Astrocyte of the hippocampus (primary cell): ENCODE results near the gene AOPEP.

Experiments
- DNase-seq: peaks from one replicate; pipeline ENCODE4 v3.0.0; 2011; ENCODE audit warnings: low read depth, low spot score

Gene AOPEP

DNA sequence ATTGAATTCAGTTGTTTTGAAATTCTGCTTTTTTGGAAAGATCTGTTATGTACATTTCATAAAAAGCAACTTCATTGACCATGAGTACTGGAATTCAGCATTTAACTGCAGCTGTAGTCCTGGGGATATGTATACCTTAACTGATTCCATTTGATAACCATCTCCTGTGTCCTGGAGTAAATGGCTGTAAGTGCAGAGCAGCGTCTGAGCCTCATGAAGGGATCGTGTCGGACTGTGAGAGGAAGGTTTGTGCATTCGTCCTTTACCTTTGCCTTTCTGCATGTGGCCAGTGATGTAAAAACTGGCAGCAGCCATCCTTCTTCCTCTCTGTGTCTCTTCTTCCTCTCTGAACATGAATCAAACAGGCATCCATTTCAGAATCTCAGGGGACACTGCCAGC, 303.8 kb downstream of the AOPEP start:
- DNase-seq: no peak

DNA sequence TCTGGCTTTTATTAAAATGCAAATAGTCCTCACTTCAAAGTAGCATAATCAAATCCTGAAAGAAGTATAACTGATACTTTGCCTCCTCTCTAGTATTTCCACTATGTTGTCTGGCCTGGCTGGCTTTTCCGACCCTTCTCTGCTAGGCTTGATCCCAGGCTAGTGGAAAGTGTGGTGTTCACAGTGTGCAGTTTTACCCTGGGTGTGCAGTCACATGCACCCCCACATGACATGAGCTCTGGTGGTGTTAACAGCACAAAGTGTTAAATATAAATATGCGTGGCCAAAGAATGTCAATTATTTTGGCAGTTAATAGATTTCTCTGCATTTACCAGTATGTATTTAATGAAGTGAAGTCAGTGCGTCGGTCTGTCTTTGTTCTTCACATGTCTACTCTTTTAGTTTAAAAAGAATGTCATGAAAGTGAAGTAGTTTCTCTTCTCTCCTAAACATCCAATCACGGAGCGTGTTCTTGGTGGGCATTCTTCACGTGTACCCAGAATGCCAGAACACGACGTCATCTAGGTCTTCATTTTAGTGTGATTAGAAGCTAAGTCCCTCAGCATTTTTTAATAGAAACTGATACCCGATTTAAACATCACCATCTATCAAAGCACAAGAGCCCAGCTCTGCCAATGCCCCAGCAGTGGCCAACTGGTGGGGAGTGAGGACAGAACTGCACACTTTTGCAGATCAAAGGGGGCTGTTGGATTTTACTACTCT, 304.6 kb downstream of the AOPEP start:
- no peak for DNase-seq

DNA sequence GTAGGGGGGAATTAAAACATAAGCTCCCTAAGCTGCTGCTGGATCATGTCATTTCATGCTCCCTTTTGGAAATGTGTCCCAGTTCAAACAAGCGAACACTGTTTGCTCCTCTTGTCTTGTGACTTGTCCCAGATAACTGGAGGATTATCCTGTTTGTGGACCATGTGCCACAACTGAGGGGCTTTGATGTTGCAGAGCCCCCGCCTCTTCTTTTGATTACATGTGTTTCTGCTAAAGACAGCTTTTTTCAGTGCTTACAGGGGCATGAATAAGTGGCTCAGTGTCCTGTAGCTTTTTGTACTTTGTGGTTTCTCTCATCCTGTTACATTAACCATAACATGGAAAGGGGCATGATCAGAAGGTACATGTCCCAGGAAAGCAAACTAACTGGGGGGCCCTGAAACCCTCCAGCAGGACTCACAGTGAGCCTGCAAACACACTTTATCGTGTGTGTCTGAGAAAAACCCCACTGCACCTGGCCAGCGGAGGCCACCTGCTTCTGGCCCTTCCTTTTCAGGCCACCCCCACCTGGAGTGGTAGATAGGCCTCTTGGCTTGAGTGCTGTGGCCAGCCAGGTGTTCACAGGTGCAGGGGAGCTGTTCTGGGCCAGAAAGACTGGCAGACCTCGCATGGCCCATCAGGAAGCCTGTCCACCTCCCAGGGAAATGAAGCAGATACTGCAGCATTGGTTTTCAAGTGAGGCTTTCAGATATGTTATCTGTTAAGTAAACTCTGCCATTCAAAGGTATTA, 305.4 kb downstream of the AOPEP start:
- DNase-seq: no peak

DNA sequence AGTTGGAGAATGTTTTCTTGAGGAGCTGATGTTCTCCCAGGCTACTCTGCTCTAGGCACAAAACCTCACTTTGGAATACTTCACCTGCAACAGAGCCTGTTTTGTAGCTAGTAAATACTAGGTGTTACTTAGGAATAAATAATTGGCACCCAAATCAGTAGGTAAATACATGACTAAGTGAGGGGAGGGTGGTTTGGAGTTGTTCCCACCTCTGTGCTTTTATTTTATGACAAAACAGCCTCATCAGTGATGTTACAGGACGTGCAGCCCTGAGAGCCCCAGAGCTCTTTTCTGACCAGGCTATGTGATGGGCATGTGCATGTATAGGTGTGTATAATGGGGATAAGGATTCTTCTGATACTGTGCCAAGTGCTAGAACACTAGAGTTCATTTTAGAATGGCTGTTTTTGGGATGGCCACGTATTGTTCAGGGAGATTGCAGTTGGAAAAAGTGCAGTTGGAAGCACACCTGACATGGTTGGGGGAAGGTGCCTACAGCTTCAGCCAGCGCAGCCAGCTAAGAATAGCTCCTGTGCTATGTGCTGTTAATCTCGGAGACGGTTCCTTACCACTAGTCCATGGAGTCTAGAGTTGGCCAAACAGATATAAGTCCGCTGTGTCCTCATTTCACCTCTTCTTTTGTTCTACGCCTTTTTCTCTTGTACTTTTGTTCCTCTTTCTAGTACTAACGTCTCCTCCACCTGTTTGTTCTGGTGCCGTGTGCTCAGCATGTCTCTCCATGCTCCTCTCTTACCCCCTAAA, 306.3 kb downstream of the AOPEP start:
- DNase-seq: no peak

DNA sequence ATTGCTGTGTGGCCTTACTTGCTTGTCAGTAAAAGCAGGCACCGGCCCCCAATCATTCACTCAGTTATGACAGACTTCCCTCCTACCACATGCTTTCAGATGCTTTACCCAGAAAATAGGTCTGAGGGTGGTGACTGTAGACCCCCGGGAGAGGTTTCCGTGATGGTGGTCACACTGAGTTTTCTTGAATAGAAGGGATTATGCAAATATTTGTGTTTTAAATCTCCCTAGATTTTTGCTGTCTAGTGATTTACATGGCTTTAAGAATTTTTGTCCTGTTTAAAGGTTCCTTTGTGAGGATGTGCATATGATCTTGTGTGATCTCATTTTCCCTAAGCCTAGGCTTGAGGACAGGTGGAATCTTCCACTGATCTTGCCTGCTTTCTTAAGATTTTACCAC, 309.3 kb downstream of the AOPEP start:
- no peak for DNase-seq

DNA sequence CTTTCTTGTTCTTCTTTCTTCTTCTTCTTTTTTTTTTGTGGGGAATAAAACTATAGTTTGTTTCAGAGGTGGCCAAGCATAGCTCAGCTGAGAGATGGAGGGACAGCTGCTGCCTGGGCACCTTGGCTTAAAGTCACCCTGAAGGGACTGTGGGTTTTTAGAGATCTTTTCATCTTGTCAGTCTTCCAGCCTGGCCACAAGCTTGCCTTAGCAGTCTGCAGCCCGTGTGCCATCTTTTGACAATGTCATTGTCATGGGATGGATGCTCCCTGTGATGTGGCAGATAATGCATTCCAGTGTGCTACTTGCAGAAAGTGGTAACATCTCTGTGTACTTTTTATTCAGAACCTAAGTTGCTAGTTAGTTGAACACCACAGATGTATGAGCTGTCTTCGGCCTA, 310.2 kb downstream of the AOPEP start:
- no peak for DNase-seq

DNA sequence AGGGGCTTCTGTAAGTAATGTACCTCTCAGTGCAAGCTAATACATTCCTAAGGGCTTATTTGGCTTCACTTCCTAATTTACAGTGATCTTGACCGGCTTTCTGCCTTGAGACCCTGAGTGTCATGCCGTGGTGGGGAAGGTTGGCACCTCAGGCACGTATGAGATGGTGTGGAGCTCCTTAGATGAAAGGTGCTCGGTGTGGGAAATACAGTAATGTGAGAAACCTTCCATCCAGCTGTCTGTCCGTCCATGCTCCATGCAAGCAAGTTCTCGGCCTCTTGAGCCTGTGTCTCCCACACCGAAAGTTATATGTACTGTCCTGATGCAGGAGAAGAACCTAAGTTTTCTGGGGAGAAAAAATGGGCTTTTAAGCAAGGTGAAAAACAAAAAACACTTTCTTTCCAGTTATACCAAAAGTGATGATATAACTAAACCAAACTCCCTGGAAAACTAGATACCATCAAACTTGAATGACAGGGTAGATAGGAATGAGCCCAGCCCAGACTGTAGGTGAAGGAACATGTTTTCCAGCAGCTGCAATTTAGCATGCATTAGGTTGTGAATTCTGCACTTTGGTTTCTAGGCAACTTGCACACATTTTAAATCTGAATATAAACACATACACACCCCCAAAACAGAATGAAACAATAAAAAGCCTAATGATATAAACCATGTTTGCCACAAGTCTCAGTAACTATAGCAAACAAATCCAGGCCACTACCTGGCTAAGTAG, 311.5 kb downstream of the AOPEP start:
- DNase-seq: no peak

DNA sequence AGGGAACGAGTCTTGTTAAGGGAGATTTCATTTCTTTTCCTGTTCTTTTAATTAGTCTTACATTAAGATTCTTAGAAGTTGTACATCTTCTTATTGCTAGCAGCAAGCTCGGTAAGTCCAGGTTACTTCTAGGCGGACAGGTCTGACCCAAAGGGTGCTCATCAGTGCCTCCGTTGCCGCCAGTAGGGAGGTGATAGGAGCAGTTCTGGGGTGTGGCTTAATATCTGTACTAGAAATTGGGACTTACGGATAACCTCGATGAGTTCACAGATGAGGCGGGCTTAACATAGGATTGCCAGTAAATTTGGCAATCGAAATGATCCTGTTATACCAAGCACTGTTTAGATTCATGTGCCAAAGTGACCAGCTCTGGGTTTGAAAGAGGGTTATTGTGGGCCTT, 312.2 kb downstream of the AOPEP start:
- no peak for DNase-seq

DNA sequence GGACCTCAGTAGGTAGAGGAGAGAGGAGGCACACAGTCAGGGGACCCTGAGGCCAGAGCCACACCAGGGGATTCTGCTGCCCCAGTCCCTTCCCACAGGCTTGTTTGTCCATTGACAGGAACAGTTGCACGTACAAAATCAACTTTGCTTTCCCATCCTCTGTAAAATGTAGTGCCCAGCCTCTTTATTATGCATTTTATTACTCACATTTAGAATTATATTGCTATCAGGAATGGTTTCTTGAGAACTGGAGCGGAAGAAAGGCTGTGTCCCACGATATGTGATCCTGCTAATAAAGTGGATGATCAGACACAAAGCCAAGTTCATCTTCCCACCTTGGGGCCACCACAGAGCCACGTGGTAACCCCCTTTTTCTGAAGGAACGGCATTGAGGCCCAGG, 313.6 kb downstream of the AOPEP start:
- no peak for DNase-seq

DNA sequence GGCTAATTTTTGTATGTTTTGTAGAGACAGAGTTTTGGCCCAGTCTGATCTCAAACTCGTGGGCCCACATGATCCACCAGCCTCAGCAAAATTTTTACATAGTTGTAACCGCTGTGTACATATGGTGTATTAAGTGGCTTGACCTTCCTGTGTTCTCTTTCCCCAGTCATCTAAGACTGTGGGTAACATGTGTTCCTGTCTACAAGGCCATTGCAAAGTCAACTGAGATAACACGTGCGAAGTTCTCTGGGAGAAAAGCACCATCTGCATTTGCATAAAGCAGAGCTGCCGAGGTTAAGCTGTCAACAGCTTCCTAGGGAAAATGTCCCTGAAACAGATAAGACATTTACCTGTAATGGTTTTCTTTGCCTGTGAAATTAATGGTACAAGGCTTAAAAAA, 317.3 kb downstream of the AOPEP start:
- no peak for DNase-seq

DNA sequence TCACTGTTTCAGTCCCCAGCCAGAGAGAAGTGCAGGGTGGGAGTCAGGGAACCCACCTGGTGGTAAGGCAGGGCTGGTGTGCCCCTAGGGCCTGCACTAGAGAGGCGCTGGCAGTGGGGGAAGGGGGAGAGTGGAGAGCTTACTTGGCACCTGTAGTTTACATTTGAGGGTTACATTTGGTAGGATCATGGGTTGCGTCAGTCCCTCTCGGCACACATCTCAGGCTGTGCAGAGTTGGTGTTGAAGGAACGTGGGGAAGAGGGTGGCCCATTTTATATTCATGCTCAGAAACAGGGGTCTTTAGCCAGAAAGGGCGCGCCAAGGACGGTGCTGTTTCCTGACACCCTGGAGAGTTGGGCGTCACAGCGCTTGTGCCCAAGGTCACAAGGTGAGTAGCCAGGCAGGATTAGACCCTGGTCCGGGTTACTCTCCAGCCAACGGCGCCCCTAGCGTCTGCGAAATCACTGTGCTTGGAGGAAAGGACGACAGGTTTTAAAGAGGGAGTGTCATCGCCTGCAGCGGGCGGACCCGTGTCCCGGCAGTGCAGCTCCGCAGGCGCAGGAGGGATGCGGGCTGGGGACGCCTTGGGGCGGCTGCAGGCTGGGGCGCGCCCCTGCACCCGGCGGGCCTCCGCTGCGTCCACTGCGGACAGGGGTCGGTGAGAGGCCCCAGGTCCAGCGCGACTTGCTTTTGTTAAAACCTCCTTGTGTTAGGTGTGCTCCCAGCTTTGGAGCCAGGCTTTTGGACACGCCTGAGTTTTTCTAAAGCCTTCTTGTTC, 318.4 kb downstream of the AOPEP start:
- DNase-seq: no peak

DNA sequence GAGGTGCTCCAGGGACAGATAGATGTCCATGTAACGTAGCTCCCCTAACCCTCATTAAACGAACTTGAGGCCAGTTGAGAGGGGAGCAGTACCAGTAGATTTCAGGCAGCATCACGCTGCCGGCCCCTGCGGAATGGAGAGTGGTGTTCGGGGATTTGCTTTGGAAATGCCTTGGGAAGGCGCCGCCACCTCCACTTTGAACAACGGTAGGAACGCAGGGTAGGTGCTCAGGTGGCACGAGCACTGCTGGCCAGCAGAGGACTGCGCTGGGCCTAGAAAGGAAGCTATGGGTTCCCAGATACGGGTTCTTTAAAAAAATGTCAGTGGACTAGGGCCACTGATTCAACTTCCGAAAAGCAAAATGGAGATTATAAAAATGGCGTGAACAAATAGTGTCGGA, 319.3 kb downstream of the AOPEP start:
- DNase-seq: no peak

DNA sequence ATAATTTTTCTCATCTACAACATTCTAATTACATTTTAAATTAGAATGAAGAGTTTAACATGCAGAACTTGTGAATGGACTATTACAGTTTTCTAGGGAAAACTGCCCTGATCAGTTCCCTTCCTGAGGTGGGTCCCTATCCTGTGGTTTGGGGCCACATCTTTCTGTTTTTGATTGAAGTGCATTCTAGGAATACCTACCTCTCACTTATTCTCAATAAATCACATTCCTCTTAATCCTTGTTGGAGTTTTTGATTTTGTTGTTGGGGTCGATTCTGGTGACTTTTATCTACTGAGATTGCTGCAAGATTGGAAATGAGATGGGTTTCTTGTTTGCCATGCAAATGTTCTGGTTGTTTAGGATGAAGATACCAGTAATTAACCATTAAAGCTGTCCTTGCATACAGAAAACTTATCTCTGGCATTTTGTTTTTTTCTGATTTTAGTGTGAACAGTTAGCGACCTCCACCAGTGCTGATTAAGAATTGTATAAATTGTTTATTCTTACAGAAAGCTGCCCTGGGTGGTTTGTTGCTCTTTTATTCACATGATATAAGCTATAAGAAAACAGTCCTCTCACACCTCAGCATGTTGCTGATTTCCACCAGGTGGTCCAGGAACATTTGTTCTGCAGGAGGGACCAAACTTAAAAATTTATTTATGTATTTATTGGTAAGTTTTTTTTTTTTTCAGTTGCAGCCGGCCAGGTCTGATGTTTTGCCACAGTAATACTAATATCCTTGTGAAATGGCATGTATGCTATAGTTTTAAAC, 321.1 kb downstream of the AOPEP start:
- DNase-seq: no peak

DNA sequence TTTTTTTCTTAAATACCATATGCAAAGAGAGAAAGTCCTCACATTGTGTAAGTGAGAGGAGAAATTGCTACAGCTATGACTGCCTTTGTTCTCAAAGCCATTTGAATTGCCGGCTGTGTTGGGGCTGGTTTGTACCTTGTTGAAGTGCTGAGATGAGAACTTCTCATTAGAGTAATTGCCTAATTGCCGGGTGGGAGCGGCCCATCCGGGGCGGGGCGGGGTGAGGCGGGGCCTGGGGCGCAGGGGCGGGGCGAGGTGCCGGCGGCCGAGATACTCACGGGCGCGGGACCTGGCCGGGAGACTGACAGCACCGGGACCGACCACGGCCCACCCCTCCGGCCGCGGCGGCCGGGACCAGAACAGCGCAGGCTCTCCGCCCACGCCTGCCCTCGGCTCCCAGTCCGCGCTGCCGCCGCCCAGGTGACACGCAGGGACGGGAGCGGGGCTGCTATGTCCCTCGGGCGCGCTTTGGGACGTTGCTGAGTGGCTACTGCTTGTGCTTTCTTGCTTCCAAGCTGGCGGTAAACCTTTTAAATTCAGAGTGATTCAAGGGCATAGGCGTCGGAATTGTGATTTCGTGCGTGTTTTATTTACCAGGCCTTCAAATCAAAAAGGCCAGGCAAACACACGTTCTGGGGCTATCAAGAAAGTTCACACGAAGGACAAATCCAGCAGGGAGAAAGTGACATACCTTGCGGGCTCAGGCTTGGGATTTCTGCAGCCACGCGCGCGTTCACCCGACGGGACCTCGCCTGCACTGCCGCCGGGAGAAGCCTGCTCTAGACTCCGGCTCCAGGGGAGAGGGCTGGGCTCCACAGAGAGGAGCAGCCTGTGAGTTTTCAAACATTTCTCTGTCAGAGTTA, 322.0 kb downstream of the AOPEP start:
- DNase-seq: peak; percentile 74

DNA sequence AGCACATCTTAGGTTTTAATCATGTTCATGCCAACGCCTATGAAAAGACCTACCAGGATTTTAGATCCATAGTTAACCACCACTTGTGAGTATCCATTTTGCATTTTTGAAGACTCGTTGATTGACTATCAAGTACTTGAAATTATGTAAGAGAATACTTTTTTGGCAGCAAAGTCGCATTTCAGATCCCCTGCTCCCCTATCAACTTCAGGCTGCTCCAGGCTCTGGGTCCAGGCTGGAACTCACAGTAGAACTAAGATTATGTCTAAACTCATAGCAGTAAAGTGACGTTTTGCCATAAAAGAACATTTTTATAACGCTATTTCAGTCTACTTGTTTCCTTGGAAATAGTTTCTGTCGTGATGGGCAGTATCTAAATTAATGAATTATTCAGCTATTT, 323.3 kb downstream of the AOPEP start:
- DNase-seq: no peak

DNA sequence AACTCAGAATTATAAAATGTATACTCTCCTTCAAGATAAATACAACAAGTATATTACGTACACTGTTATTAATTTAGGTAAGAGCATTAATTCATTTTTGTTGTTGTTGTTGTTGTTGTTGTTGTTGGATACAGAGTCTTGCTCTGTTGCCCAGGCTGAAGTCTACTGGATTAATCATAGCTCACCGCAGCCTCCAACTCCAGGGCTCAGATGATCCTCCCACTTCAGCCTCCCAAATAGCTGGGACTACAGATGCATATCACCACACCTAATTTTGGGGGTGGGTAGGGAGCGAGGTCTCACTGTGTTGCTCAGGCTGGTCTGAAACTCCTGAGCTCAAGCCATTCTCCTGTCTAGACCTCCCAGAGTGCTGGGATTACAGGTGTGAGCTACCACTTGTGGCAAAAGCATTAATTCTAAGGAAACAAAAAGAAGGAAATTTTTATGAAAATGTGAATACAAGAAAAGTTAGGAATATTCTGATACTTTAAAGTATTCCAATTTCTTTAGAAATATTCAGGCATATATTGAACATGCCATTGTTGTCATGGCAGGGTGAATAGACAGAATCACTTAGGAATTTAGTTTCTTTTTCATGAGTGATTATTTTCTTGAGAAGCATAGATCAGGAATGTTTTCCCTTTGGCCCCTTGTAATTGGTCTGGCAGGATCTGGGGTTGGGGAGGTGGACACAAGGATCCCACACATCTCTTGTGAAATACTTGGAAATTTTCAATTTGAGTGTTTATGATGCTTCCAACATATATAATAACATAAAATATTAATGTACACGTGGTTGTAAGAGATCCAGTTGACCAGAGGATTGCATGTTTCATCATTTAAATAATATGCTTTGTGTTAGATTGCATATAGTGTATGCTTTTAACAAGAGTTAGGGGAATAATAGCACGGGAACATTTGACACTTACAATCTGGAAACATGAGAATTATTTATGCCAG, 327.4 kb downstream of the AOPEP start:
- DNase-seq: no peak

DNA sequence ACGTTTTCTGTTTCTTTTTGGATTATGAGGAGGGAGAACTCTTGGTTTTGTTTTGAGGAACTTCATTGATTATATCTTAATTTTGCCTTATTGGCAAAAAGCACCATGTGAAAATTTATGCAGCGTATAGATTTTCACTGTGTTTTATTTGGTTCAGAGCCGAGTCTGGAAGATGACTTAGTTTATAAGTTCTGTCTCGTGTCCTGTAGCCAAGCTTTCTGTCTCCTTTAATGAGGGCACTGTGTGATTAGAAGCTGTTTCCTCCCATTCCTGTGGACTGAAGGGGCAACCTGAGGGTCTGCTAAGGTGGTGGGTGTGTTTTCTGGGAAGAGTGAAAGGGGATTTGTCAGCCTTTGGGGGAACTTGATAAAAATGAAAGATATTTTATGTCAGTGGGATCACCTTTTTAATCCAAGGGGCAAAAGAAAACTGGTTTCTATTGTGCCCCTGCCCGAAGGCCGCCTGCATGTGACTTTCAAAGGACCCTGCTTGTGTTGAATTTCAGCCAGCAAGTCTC, 328.9 kb downstream of the AOPEP start:
- DNase-seq: no peak
